Lower lobe of right lung (tissue), 2 donors: Measurements from ENCODE around the gene MBNL1. TPM values are rescaled to one million over a fixed set of nuclear protein-coding genes. Genes with fewer than 3 reads are reported as not detected.

Experiments used
- ATAC-seq, 2 donors: fragments of 200-7000 bp; cut with Tn5 transposase; one replicate each; pipeline ENCODE4 v1.9.1; 2020 to 2022; ENCODE audit warnings: mild to moderate bottlenecking in 2 of 2, moderate library complexity in 2 of 2
- DNase-seq: peaks from one replicate; pipeline ENCODE4 v3.0.0-alpha.2; 2020
- H3K27ac ChIP-seq: fragments of 200-600 bp; one replicate; pipeline ENCODE4 v1.8.0; 2022
- H3K27me3 ChIP-seq: fragments of 200-600 bp; one replicate; pipeline ENCODE4 v1.8.0; 2022; ENCODE audit warnings: low read depth
- H3K36me3 ChIP-seq: fragments of 200-600 bp; one replicate; pipeline ENCODE4 v1.8.0; 2022; ENCODE audit warnings: mild to moderate bottlenecking
- H3K4me1 ChIP-seq: fragments of 200-600 bp; one replicate; pipeline ENCODE4 v1.8.0; 2022
- H3K4me3 ChIP-seq: fragments of 200-600 bp; one replicate; pipeline ENCODE4 v1.8.0; 2022; ENCODE audit warnings: mild to moderate bottlenecking
- H3K9me3 ChIP-seq: fragments of 200-600 bp; one replicate; pipeline ENCODE4 v1.8.0; 2022
- intact Hi-C: fragments of 100-400 bp; cut with DNase I; formaldehyde crosslinking; loops from one replicate; pipeline ENCODE4 v1.11.0; 2022
- total RNA-seq: library from RNA; stranded (reverse); fragmentation: NEBNext Ultra II Directional; extraction: Animal tissue kit (Norgen Biotek cat#: 25700); gene quantifications from one replicate; pipeline ENCODE4 v1.2.1, GENCODE V29; 2021
- TF ChIP-seq, protein P1 (sequence below): fragments of 200-600 bp; IDR thresholded peaks from one replicate; pipeline ENCODE4 v1.8.0; 2022; ENCODE audit warnings: antibody characterized with exemption, mild to moderate bottlenecking
- donor health status: DM: no; HTN: yes; CAD: no; lungs with severe emphysema.

The MBNL1 gene
- total RNA-seq, 1 donor from 2014 or later: 235 TPM

DNA sequence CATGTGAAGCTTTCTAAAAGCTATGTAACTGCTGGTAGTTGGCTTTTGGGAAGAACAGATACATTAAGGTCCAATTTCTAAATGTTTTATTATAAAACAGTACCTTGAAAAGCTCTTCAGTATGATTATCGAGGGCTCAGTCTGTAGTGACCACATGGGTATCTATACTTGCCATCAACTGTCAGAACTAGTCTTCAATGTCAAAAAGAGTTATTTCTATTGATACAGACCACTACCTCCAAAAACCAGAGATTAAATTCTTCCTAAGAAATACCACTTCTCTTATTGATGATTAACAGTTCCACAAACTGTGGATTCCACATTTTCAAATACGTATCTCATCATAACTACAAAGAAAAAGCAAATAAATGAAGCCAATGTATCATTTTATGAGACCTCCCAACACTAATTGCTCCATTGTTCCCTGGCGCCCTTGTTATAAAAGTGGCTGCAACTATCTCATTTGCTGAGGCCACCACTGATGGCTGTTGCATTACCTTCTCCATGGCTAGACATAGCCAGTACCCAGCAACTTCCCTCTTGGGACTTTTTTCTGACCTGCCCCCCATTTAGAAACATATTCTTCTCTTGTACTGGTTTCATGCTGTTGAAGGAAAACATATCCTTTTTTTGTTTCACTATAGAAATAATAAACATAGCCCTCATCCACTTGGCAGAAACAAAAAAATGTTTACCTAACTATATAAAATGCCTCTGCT is 33.9 kb upstream of the MBNL1 start:
- Histone ChIP-seq H3K9me3 (no peaks in the 10 kb centered on the region), H3K4me3 (no peak overlapping the region), H3K27me3 (no peaks in the 10 kb centered on the region), H3K4me1 (no peaks in the 10 kb centered on the region), H3K27ac (no peak overlapping the region), H3K36me3 (no peaks in the 10 kb centered on the region)
- intact Hi-C loops: no loop called here
- ATAC-seq: no peak
- DNase-seq: no peak
- TF ChIP-seq, protein P1, sequence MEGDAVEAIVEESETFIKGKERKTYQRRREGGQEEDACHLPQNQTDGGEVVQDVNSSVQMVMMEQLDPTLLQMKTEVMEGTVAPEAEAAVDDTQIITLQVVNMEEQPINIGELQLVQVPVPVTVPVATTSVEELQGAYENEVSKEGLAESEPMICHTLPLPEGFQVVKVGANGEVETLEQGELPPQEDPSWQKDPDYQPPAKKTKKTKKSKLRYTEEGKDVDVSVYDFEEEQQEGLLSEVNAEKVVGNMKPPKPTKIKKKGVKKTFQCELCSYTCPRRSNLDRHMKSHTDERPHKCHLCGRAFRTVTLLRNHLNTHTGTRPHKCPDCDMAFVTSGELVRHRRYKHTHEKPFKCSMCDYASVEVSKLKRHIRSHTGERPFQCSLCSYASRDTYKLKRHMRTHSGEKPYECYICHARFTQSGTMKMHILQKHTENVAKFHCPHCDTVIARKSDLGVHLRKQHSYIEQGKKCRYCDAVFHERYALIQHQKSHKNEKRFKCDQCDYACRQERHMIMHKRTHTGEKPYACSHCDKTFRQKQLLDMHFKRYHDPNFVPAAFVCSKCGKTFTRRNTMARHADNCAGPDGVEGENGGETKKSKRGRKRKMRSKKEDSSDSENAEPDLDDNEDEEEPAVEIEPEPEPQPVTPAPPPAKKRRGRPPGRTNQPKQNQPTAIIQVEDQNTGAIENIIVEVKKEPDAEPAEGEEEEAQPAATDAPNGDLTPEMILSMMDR: no peak

DNA sequence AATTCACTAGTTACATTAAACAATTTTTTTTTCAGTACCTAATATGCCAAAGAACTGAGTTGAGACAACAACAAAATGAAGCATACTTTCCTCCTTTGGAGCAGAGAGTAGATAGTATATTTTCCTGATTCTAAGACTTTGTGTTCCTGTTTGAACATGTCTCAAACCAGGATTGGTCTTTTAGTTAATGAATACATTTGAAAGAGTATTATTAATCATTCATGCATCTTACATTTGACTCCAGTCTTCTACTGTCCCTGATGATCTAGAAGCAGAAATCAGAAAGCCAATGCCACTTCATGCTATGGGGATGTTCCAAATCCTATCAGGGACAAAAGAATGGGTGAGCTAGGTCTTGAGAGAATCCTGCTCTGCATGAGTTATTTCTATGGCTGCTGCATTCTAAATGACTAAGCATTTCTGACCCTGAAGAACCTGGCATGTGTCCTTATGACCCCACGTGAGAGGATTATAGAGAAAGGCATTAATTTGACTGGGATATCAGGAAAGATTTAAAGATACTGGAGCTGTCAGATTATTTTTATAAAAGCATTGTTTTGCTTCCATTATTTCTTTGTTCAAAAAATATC is 32.9 kb upstream of the MBNL1 start:
- ATAC-seq: no peak
- intact Hi-C loops: no loop called here
- no peaks in the 10 kb centered on the region for H3K9me3 ChIP-seq
- TF ChIP-seq, protein P1: no peak
- H3K36me3 ChIP-seq: no peaks in the 10 kb centered on the region
- H3K4me1 ChIP-seq: peaks cover 3% of the 10 kb centered on the region
- H3K27ac ChIP-seq: no peak overlapping the region
- no peak overlapping the region for H3K4me3 ChIP-seq
- DNase-seq: no peak
- H3K27me3 ChIP-seq: no peaks in the 10 kb centered on the region

DNA sequence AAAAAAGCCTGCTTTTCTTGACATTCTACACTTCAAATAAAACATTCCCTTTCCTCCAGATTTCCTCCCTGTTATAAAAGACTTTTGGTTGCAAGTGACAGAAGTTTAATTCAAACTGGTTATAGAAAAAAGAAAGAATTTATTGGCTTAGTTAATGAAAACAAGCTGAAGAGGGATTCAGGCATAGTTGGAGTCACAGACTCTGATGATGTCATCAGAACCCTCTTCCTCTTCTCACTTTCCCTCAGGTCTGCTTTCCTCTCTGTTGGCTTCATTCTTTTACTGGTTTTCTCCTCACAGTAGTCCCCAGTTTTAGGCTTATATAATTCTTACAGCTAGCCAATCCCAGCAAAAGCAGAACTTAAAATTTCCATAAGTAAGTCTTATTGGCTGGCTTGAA is 32.0 kb upstream of the MBNL1 start:
- DNase-seq (no peak), ATAC-seq (no peak)
- intact Hi-C loops: no loop called here
- no peak overlapping the region for H3K4me3 ChIP-seq
- no peaks in the 10 kb centered on the region for H3K36me3 ChIP-seq
- no peaks in the 10 kb centered on the region for H3K27me3 ChIP-seq
- peaks cover 12% of the 10 kb centered on the region for H3K4me1 ChIP-seq
- no peak overlapping the region for H3K27ac ChIP-seq
- no peaks in the 10 kb centered on the region for H3K9me3 ChIP-seq
- TF ChIP-seq, protein P1: no peak

DNA sequence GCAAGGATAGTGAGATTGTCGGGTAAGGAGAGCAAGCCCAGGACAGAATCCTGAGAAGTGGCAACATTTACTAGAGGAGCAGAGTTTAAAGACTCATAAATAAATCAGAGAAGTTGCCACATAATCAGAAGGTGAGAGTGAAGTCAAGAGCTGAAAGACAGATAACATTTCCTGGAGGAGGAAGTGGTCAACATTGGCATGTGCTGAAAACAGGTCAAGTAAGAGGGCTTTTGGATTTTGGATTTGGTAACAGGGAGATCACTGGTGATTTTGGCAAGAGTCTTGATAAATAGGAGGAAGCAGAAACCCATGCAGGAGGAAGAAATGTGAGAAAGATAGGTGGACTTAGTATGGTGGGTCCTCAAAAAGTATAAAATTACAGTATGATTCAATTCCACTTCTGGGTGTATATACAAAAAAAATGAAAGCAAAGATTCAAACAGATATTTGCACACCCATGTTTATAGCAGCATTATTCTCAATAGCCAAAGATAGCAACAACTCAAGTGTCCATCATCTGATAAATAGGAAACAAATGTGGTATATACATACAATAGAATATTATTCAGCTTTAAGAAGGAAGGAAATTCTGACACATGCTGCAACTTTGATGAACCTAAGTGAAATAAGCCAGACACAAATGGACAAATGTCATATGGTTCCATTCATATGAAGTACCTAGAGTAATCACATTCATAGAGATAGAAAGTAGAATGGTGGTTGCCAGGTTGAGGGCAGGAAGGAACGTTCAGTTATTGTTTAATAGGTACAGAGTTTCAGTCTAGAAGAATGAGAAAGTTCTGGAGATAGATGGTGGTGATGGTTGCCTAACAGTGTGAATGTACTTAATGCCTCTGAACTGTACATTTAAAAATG is 27.3 kb upstream of the MBNL1 start:
- H3K27me3 ChIP-seq: no peaks in the 10 kb centered on the region
- H3K36me3 ChIP-seq: no peaks in the 10 kb centered on the region
- TF ChIP-seq, protein P1: no peak
- H3K4me1 ChIP-seq: peaks cover 21% of the 10 kb centered on the region
- DNase-seq (no peak), ATAC-seq (peak; percentile 70 to 77)
- no peak overlapping the region for H3K4me3 ChIP-seq
- H3K9me3 ChIP-seq: no peaks in the 10 kb centered on the region
- peak overlapping the region; percentile 34 for H3K27ac ChIP-seq
- intact Hi-C loops: no loop called here

DNA sequence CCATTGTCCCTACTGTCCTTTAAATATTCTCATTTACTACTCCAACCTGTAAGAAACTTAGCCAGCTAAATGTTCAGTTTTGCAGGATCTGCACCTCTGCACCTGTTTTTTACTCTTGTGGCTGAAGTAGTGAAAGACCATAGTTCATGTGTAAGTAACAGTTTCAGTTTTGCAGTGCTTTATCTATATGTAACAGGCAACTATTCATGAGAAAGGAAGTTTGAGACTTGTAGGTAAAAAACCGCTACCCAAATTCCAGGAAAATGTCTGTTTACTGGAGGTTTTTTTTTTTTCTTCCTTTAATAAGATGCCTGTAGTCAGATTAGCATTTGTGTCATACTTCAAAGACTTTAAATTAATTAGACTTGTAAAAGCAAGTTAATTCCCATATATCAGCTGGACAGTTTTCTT is 25.4 kb upstream of the MBNL1 start:
- peaks cover 21% of the 10 kb centered on the region for H3K4me1 ChIP-seq
- ATAC-seq (no peak), DNase-seq (no peak)
- intact Hi-C loops: no loop called here
- H3K36me3 ChIP-seq: no peaks in the 10 kb centered on the region
- H3K27ac ChIP-seq: peak overlapping the region; percentile 69
- TF ChIP-seq, protein P1: no peak
- H3K27me3 ChIP-seq: no peaks in the 10 kb centered on the region
- peak overlapping the region; percentile 30 for H3K4me3 ChIP-seq
- no peaks in the 10 kb centered on the region for H3K9me3 ChIP-seq
